HG02840 (cell line): ENCODE measurements around the gene GP1BB.

ENCODE experiments used
- ATAC-seq: cut with Tn5 transposase; IDR thresholded peaks from one replicate; pipeline ENCODE4 v1.9.1; 2021; ENCODE audit warnings: mild to moderate bottlenecking, moderate library complexity, moderate number of reproducible peaks; ENCODE audit not compliant: unreplicated experiment, low FRiP score

Gene GP1BB

GRCh38 chr22:19713650-19714311 is 9.6 kb upstream of the GP1BB start:
- no peak for ATAC-seq

GRCh38 chr22:19714312-19715187 is 8.8 kb upstream of the GP1BB start, which contains the start of gene SEPTIN5:
Gene SEPTIN5, plus strand, starts transcription at chr22:19714503. Its CDS starts 86 bp downstream, at chr22:19714589.
- no peak for ATAC-seq

- no peak for ATAC-seq
Observed at GRCh38 chr22:19715188-19715930, 8.0 kb upstream of the GP1BB start.

GRCh38 chr22:19716041-19716828 is 7.1 kb upstream of the GP1BB start:
- no peak for ATAC-seq

GRCh38 chr22:19716829-19717105 is 6.6 kb upstream of the GP1BB start:
- ATAC-seq, result no peak

GRCh38 chr22:19717181-19717580 is 6.2 kb upstream of the GP1BB start:
- ATAC-seq, result no peak

GRCh38 chr22:19717691-19718455 is 5.5 kb upstream of the GP1BB start:
- no peak for ATAC-seq

GRCh38 chr22:19718456-19719049 is 4.8 kb upstream of the GP1BB start:
- ATAC-seq, result no peak

- ATAC-seq, result no peak
Observed at GRCh38 chr22:19719050-19719482, 4.3 kb upstream of the GP1BB start.

GRCh38 chr22:19719488-19720021 is 3.8 kb upstream of the GP1BB start:
- no peak for ATAC-seq

GRCh38 chr22:19720150-19720827 is 3.0 kb upstream of the GP1BB start:
- no peak for ATAC-seq

- ATAC-seq, result no peak
Observed at GRCh38 chr22:19720999-19721329, 2.4 kb upstream of the GP1BB start.

- ATAC-seq, result no peak
Observed at GRCh38 chr22:19721330-19722177, 1.8 kb upstream of the GP1BB start.

GRCh38 chr22:19722178-19722981 is 959 bp upstream of the GP1BB start:
- ATAC-seq, result no peak

GRCh38 chr22:19722982-19723231 is 432 bp upstream of the GP1BB start:
- no peak for ATAC-seq

- ATAC-seq, result no peak
Observed at GRCh38 chr22:19723983-19724827, 866 bp downstream of the GP1BB start.
